Skeletal muscle satellite cell (primary cell): ENCODE results near the gene CHRNA9.
A peak's percentile ranks its signal among the peaks of the same experiment; 100 is the strongest.

Experiments used
- H3K27me3 ChIP-seq: 2 replicates; pipeline ENCODE4 v1.7.0; 2013; ENCODE audit warnings: low read length; ENCODE audit not compliant: control insufficient read depth, insufficient read depth
- H3K36me3 ChIP-seq: 2 replicates; pipeline ENCODE4 v1.7.0; 2013; ENCODE audit warnings: mild to moderate bottlenecking, control low read depth, low read length; ENCODE audit not compliant: insufficient read depth
- H3K4me1 ChIP-seq: 2 replicates; pipeline ENCODE4 v1.7.0; 2013; ENCODE audit warnings: low read length; ENCODE audit not compliant: control insufficient read depth, insufficient read depth
- H3K4me2 ChIP-seq: 2 replicates; pipeline ENCODE4 v1.7.0; 2013; ENCODE audit warnings: mild to moderate bottlenecking, low read length
- H3K4me3 ChIP-seq: 2 replicates; pipeline ENCODE4 v1.7.0; 2013; ENCODE audit warnings: low read length
- H3K9ac ChIP-seq: 2 replicates; pipeline ENCODE4 v1.7.0; 2013; ENCODE audit warnings: mild to moderate bottlenecking, low read depth, low read length, moderate library complexity
- H3K9me3 ChIP-seq: replicated peaks from 2 replicates; pipeline ENCODE4 v1.7.0; 2013; ENCODE audit warnings: mild to moderate bottlenecking, control low read depth, low read length

Gene CHRNA9

GRCh38 chr4:40329805-40330204 lies 5.3 kb upstream of the CHRNA9 start:
- Histone ChIP-seq H3K27me3 (no peaks in the 10 kb centered on the region), H3K4me3 (no peak overlapping the region)

GRCh38 chr4:40330536-40330935 lies 4.6 kb upstream of the CHRNA9 start:
- H3K9me3 ChIP-seq = no peaks in the 10 kb centered on the region
- no peak overlapping the region for H3K4me3 ChIP-seq
- no peak overlapping the region for H3K9ac ChIP-seq
- peaks cover 22% of the 10 kb centered on the region for H3K4me1 ChIP-seq
- H3K4me2 ChIP-seq = no peak overlapping the region
- H3K27me3 ChIP-seq = no peaks in the 10 kb centered on the region
- no peaks in the 10 kb centered on the region for H3K36me3 ChIP-seq

More at GRCh38 chr4:40329805-40330204, 5.3 kb upstream of the CHRNA9 start:
- H3K9me3 ChIP-seq = no peaks in the 10 kb centered on the region
- H3K4me1 ChIP-seq = peaks cover 15% of the 10 kb centered on the region
- no peaks in the 10 kb centered on the region for H3K36me3 ChIP-seq
- H3K4me2 ChIP-seq = no peak overlapping the region
- no peak overlapping the region for H3K9ac ChIP-seq

- Histone ChIP-seq H3K36me3 (no peaks in the 10 kb centered on the region), H3K9ac (no peak overlapping the region), H3K4me2 (no peak overlapping the region), H3K9me3 (no peaks in the 10 kb centered on the region), H3K27me3 (no peaks in the 10 kb centered on the region), H3K4me1 (peaks cover 28% of the 10 kb centered on the region), H3K4me3 (no peak overlapping the region)
Observed at GRCh38 chr4:40331101-40331745, 3.9 kb upstream of the CHRNA9 start.

GRCh38 chr4:40331961-40332360 lies 3.2 kb upstream of the CHRNA9 start:
- Histone ChIP-seq H3K9ac (no peak overlapping the region), H3K36me3 (no peaks in the 10 kb centered on the region), H3K4me3 (no peak overlapping the region), H3K27me3 (no peaks in the 10 kb centered on the region), H3K9me3 (no peaks in the 10 kb centered on the region), H3K4me1 (peaks cover 28% of the 10 kb centered on the region), H3K4me2 (no peak overlapping the region)

- H3K9me3 ChIP-seq = no peaks in the 10 kb centered on the region
- H3K9ac ChIP-seq = no peak overlapping the region
- peak overlapping the region; percentile 68 for H3K4me2 ChIP-seq
- H3K27me3 ChIP-seq = no peaks in the 10 kb centered on the region
- peaks cover 28% of the 10 kb centered on the region for H3K4me1 ChIP-seq
- H3K36me3 ChIP-seq = no peaks in the 10 kb centered on the region
- peak overlapping the region; percentile 17 for H3K4me3 ChIP-seq
Observed at GRCh38 chr4:40333921-40334352, 1.2 kb upstream of the CHRNA9 start.

- Histone ChIP-seq H3K36me3 (no peaks in the 10 kb centered on the region), H3K27me3 (peaks cover 4% of the 10 kb centered on the region), H3K4me1 (peaks cover 28% of the 10 kb centered on the region), H3K4me2 (peak overlapping the region; percentile 68), H3K9ac (no peak overlapping the region), H3K4me3 (no peak overlapping the region), H3K9me3 (no peaks in the 10 kb centered on the region)
Observed at GRCh38 chr4:40335525-40335894, 377 bp downstream of the CHRNA9 start.

GRCh38 chr4:40337051-40337450 lies 1.9 kb downstream of the CHRNA9 start:
- peaks cover 28% of the 10 kb centered on the region for H3K4me1 ChIP-seq
- H3K9me3 ChIP-seq = no peaks in the 10 kb centered on the region
- no peak overlapping the region for H3K9ac ChIP-seq
- peaks cover 6% of the 10 kb centered on the region for H3K27me3 ChIP-seq
- no peak overlapping the region for H3K4me3 ChIP-seq
- no peaks in the 10 kb centered on the region for H3K36me3 ChIP-seq
- no peak overlapping the region for H3K4me2 ChIP-seq

GRCh38 chr4:40337523-40337922 lies 2.4 kb downstream of the CHRNA9 start:
- H3K4me1 ChIP-seq = peaks cover 28% of the 10 kb centered on the region
- H3K27me3 ChIP-seq = peaks cover 6% of the 10 kb centered on the region
- no peaks in the 10 kb centered on the region for H3K36me3 ChIP-seq
- H3K4me3 ChIP-seq = no peak overlapping the region
- H3K9ac ChIP-seq = no peak overlapping the region
- H3K4me2 ChIP-seq = no peak overlapping the region
- H3K9me3 ChIP-seq = no peaks in the 10 kb centered on the region

- no peaks in the 10 kb centered on the region for H3K9me3 ChIP-seq
- peaks cover 9% of the 10 kb centered on the region for H3K27me3 ChIP-seq
- peaks cover 10% of the 10 kb centered on the region for H3K4me1 ChIP-seq
- H3K9ac ChIP-seq = no peak overlapping the region
- no peaks in the 10 kb centered on the region for H3K36me3 ChIP-seq
- no peak overlapping the region for H3K4me3 ChIP-seq
- H3K4me2 ChIP-seq = no peak overlapping the region
Observed at GRCh38 chr4:40340030-40340429, 4.9 kb downstream of the CHRNA9 start.

GRCh38 chr4:40347472-40347871 lies 12.3 kb downstream of the CHRNA9 start:
- Histone ChIP-seq H3K36me3 (no peaks in the 10 kb centered on the region), H3K4me2 (no peak overlapping the region), H3K9me3 (no peaks in the 10 kb centered on the region), H3K4me1 (no peaks in the 10 kb centered on the region), H3K27me3 (peaks cover 9% of the 10 kb centered on the region), H3K4me3 (no peak overlapping the region), H3K9ac (no peak overlapping the region)

- Histone ChIP-seq H3K4me1 (no peaks in the 10 kb centered on the region), H3K4me3 (no peak overlapping the region), H3K9ac (no peak overlapping the region), H3K9me3 (no peaks in the 10 kb centered on the region), H3K36me3 (no peaks in the 10 kb centered on the region), H3K27me3 (peaks cover 9% of the 10 kb centered on the region), H3K4me2 (no peak overlapping the region)
Observed at GRCh38 chr4:40348000-40348399, 12.9 kb downstream of the CHRNA9 start.

- Histone ChIP-seq H3K36me3 (no peaks in the 10 kb centered on the region), H3K4me3 (no peak overlapping the region), H3K4me1 (no peaks in the 10 kb centered on the region)
Observed at GRCh38 chr4:40349561-40350198, 14.5 kb downstream of the CHRNA9 start.

More at GRCh38 chr4:40349561-40350198, 14.5 kb downstream of the CHRNA9 start:
- Histone ChIP-seq H3K9me3 (no peaks in the 10 kb centered on the region), H3K27me3 (peaks cover 6% of the 10 kb centered on the region), H3K4me2 (no peak overlapping the region), H3K9ac (no peak overlapping the region)
